Measurements from ENCODE around the gene NRXN3. TPM values are rescaled to one million over a fixed set of nuclear protein-coding genes. Genes with fewer than 3 reads are reported as not detected.

NRXN3 gene
- total and polyA plus RNA-seq, 5 donors from 2014 or later, result not detected

- ATAC-seq (ENCODE audit: low read depth in 2 of 2), result no peak
- H3K36me3 ChIP-seq (ENCODE audit: control insufficient read depth, insufficient read depth, low read length), result no peaks in the 10 kb centered on the region
- no peak overlapping the region for H3K27ac ChIP-seq (ENCODE audit: insufficient read depth, low read length, poor library complexity, severe bottlenecking)
- DNase-seq, result no peak
- no peaks in the 10 kb centered on the region for H3K27me3 Mint-ChIP-seq
- H3K27ac Mint-ChIP-seq, result no peak overlapping the region
- no peaks in the 10 kb centered on the region for H3K27me3 ChIP-seq (ENCODE audit: control insufficient read depth, insufficient read depth, low read length)
- no peaks in the 10 kb centered on the region for H3K36me3 Mint-ChIP-seq
- no peaks in the 10 kb centered on the region for H3K4me1 Mint-ChIP-seq
- no peaks in the 10 kb centered on the region for H3K9me3 ChIP-seq (ENCODE audit: control insufficient read depth in 2 of 2, low read length in 2 of 2)
- no peak overlapping the region for H3K4me3 ChIP-seq (ENCODE audit: low read depth, low read length)
- H3K9me3 Mint-ChIP-seq, result peaks cover 0 to 13% (median 5%) of the 10 kb centered on the region in 7 donors
- no peak overlapping the region for H3K4me3 Mint-ChIP-seq
- no peaks in the 10 kb centered on the region for H3K4me1 ChIP-seq (ENCODE audit: control insufficient read depth, insufficient read depth, low read length, poor library complexity, severe bottlenecking)
Observed at GRCh38 chr14:79037593-79037992, 867.4 kb downstream of the NRXN3 start.

- no peaks in the 10 kb centered on the region for H3K36me3 Mint-ChIP-seq
- Histone ChIP-seq H3K9me3 (ENCODE audit: control insufficient read depth in 2 of 2, low read length in 2 of 2) (no peaks in the 10 kb centered on the region), H3K27me3 (ENCODE audit: control insufficient read depth, insufficient read depth, low read length) (no peaks in the 10 kb centered on the region), H3K4me3 (ENCODE audit: low read depth, low read length) (no peak overlapping the region), H3K27ac (ENCODE audit: insufficient read depth, low read length, poor library complexity, severe bottlenecking) (no peak overlapping the region), H3K36me3 (ENCODE audit: control insufficient read depth, insufficient read depth, low read length) (no peaks in the 10 kb centered on the region), H3K4me1 (ENCODE audit: control insufficient read depth, insufficient read depth, low read length, poor library complexity, severe bottlenecking) (no peaks in the 10 kb centered on the region)
- H3K27me3 Mint-ChIP-seq, result no peaks in the 10 kb centered on the region
- no peak overlapping the region for H3K4me3 Mint-ChIP-seq
- ATAC-seq (ENCODE audit: low read depth in 2 of 2) (no peak), DNase-seq (no peak)
- no peaks in the 10 kb centered on the region for H3K4me1 Mint-ChIP-seq
- H3K27ac Mint-ChIP-seq, result no peak overlapping the region
- peaks cover 2 to 13% (median 6%) of the 10 kb centered on the region in 7 donors for H3K9me3 Mint-ChIP-seq
Observed at GRCh38 chr14:79040790-79041189, 870.6 kb downstream of the NRXN3 start.

DNA sequence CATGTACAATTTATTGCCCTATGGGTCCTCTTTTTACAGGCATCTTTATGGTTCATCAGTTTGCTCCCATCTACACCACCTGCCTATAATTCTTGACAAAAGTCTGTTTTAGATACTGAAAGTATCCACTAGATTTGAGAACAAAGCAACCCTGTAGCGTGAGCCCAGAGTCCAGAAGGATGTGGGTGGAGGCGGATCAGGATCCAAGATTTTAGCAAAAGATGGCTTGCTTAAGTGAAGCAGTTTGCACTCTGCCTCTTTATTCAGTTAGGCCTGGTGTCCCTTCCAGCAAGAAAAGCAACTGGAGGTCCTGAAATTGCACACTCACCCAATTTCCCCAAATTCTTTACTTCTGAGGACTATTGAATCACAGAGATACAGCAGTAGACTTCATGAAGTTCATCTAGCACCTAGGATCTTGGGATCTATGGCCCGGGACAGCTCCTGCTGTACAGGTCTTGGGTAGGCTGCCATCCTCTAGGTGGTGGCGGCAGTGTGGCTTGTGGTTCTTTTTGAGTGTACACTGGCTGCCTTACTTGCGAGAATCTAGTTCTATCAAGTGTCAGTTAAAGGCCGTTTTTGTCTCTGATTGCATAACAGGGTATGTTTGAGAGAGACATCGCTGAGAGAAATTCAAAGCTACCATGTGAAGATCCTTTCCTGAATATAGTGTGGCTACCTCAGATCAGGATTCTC is 873.2 kb downstream of the NRXN3 start:
- ATAC-seq (ENCODE audit: low read depth in 2 of 2) (no peak), DNase-seq (no peak)
- Mint-ChIP-seq H3K27me3 (no peaks in the 10 kb centered on the region), H3K27ac (no peak overlapping the region), H3K4me1 (no peaks in the 10 kb centered on the region), H3K9me3 (peaks cover 2 to 13% (median 6%) of the 10 kb centered on the region in 7 donors), H3K4me3 (no peak overlapping the region), H3K36me3 (no peaks in the 10 kb centered on the region)
- H3K36me3 ChIP-seq (ENCODE audit: control insufficient read depth, insufficient read depth, low read length), result no peaks in the 10 kb centered on the region
- H3K4me3 ChIP-seq (ENCODE audit: low read depth, low read length), result no peak overlapping the region
- H3K4me1 ChIP-seq (ENCODE audit: control insufficient read depth, insufficient read depth, low read length, poor library complexity, severe bottlenecking), result no peaks in the 10 kb centered on the region
- no peaks in the 10 kb centered on the region for H3K9me3 ChIP-seq (ENCODE audit: control insufficient read depth in 2 of 2, low read length in 2 of 2)
- no peaks in the 10 kb centered on the region for H3K27me3 ChIP-seq (ENCODE audit: control insufficient read depth, insufficient read depth, low read length)
- no peak overlapping the region for H3K27ac ChIP-seq (ENCODE audit: insufficient read depth, low read length, poor library complexity, severe bottlenecking)

DNA sequence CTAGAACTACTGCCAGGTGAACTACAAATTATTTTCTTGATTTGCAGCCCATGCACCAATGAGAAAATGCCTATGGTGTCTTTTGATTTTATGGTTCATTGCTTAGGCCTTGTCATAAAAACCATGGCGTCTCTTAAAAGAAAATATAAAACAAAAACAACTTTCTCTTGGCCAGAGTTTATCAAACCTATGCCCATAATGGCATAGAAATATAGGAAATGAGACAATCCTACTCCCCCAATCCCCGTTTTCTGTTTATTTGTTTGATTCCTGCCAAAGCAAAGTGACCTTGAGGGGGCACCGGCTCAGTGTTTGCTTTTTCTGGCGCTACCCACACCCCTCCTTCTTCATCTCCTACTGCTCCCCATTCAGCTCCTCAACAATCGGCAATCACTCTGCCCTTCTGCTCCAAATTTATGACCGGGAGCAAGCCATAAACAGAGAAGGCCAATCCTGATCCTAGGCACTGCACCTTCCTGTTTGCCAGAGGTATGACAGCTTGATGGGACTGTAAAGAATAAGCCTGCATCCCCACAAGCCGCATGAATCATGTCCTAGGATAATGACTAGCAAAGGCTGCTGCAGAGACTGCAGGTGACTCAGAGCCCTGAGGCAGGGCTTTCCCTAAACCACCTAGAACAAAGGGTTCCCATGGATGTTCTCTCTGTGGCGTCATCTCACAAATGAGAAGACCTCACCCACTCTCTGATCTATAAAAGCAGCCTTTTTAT is 874.9 kb downstream of the NRXN3 start:
- Mint-ChIP-seq H3K4me1 (no peaks in the 10 kb centered on the region), H3K9me3 (peaks cover 0 to 10% (median 5%) of the 10 kb centered on the region in 7 donors), H3K27me3 (no peaks in the 10 kb centered on the region), H3K36me3 (no peaks in the 10 kb centered on the region), H3K27ac (no peak overlapping the region), H3K4me3 (no peak overlapping the region)
- ATAC-seq (ENCODE audit: low read depth in 2 of 2), result no peak
- Histone ChIP-seq H3K4me3 (ENCODE audit: low read depth, low read length) (no peak overlapping the region), H3K9me3 (ENCODE audit: control insufficient read depth in 2 of 2, low read length in 2 of 2) (no peaks in the 10 kb centered on the region), H3K27me3 (ENCODE audit: control insufficient read depth, insufficient read depth, low read length) (no peaks in the 10 kb centered on the region), H3K4me1 (ENCODE audit: control insufficient read depth, insufficient read depth, low read length, poor library complexity, severe bottlenecking) (no peaks in the 10 kb centered on the region), H3K36me3 (ENCODE audit: control insufficient read depth, insufficient read depth, low read length) (no peaks in the 10 kb centered on the region), H3K27ac (ENCODE audit: insufficient read depth, low read length, poor library complexity, severe bottlenecking) (no peak overlapping the region)
- DNase-seq, result no peak

DNA sequence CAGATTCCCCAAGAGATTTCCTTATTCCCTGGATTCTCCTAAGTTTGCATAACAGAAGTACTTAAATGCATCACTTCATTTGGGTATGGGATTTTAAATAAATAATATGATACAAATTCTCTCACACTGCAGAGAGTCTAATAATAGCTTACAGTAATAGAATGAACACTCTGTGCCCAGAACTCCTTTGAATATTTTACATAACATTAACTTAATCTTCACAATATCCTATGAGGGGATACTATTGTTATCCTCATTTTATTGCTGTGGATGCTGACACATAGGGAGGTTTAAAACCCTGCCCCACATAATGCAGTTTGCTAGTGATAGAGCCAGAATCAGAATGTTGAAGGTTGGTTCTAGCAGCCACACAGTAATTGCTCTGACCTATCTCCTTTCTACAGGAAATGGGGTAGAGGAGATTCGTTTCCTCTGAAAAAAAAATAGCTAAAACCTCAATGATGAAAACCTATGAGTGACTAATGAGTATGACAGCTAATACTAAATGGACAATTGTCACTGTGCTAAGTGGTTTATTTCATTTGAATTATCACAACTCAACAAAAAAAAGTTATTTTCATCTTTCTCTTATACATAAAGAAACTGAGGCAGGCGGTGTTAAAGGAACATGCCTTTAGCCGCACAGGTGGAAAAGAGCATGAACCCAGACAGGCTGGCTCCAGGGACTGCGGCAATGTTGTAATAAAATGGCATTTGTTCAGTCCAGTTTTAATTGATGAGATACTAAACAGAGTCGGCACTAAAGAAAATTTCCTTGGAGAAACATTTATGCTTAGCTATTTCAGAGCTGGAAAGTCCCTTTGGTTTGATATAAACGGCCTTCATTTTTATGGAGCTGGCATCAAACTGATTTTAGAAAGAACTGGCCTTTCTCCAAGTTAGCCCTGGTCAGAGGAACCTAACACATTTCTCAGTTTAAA is 880.9 kb downstream of the NRXN3 start:
- Histone ChIP-seq H3K27ac (ENCODE audit: insufficient read depth, low read length, poor library complexity, severe bottlenecking) (no peak overlapping the region), H3K36me3 (ENCODE audit: control insufficient read depth, insufficient read depth, low read length) (no peaks in the 10 kb centered on the region), H3K9me3 (ENCODE audit: control insufficient read depth in 2 of 2, low read length in 2 of 2) (no peaks in the 10 kb centered on the region), H3K27me3 (ENCODE audit: control insufficient read depth, insufficient read depth, low read length) (no peaks in the 10 kb centered on the region), H3K4me1 (ENCODE audit: control insufficient read depth, insufficient read depth, low read length, poor library complexity, severe bottlenecking) (no peaks in the 10 kb centered on the region), H3K4me3 (ENCODE audit: low read depth, low read length) (no peak overlapping the region)
- ATAC-seq (ENCODE audit: low read depth in 2 of 2) (no peak), DNase-seq (no peak)
- Mint-ChIP-seq H3K27ac (no peak overlapping the region), H3K4me1 (no peaks in the 10 kb centered on the region), H3K27me3 (no peaks in the 10 kb centered on the region), H3K9me3 (peaks cover 0 to 4% (median 1%) of the 10 kb centered on the region in 7 donors), H3K4me3 (no peak overlapping the region), H3K36me3 (no peaks in the 10 kb centered on the region)

DNA sequence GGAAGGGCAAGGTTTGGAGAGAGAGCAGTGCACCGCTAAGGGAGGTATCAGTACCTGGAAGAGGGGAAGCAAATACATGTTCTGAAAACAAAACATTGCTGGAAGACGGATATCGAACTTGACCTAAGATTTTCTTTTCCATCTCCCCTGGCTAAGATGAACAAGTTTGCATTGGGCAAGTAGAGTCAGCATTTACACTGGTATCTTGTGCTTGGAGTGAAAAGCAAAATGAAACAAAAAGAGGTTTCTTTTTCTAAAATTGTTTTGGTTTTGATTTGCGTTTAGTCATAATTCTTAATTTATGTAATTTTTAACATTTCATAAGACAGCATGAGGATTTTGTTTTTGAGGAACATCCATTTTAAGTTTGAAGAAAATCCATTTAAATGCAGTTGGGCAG is 881.6 kb downstream of the NRXN3 start:
- Mint-ChIP-seq H3K4me1 (no peaks in the 10 kb centered on the region), H3K4me3 (no peak overlapping the region), H3K27ac (no peak overlapping the region), H3K36me3 (no peaks in the 10 kb centered on the region), H3K9me3 (peaks cover 0 to 4% (median 1%) of the 10 kb centered on the region in 7 donors), H3K27me3 (no peaks in the 10 kb centered on the region)
- Histone ChIP-seq H3K27ac (ENCODE audit: insufficient read depth, low read length, poor library complexity, severe bottlenecking) (no peak overlapping the region), H3K27me3 (ENCODE audit: control insufficient read depth, insufficient read depth, low read length) (no peaks in the 10 kb centered on the region), H3K4me1 (ENCODE audit: control insufficient read depth, insufficient read depth, low read length, poor library complexity, severe bottlenecking) (no peaks in the 10 kb centered on the region), H3K9me3 (ENCODE audit: control insufficient read depth in 2 of 2, low read length in 2 of 2) (no peaks in the 10 kb centered on the region), H3K36me3 (ENCODE audit: control insufficient read depth, insufficient read depth, low read length) (no peaks in the 10 kb centered on the region), H3K4me3 (ENCODE audit: low read depth, low read length) (no peak overlapping the region)
- ATAC-seq (ENCODE audit: low read depth in 2 of 2) (no peak), DNase-seq (no peak)

DNA sequence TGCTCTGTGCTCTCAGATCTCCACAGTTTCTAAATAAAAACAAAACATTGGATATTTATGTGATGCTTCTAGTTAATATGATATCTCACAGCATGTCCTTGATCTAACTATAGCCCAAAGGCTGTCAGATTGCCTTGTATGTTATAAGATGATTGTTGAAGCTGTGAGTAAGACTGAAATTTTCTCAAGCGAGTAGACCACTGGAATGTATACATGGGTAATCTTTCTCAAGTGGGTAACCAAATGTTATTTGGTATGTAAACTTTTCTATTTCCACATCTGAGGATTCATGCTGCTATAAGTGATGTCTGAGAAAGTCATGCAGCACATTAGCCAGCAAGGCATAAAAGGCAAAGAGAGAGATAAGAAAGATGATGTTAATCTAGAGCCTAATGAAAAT is 886.7 kb downstream of the NRXN3 start:
- H3K27ac Mint-ChIP-seq, result no peak overlapping the region
- no peaks in the 10 kb centered on the region for H3K4me1 Mint-ChIP-seq
- H3K36me3 Mint-ChIP-seq, result no peaks in the 10 kb centered on the region
- H3K9me3 ChIP-seq (ENCODE audit: control insufficient read depth in 2 of 2, low read length in 2 of 2), result no peaks in the 10 kb centered on the region
- no peak overlapping the region for H3K4me3 ChIP-seq (ENCODE audit: low read depth, low read length)
- H3K27ac ChIP-seq (ENCODE audit: insufficient read depth, low read length, poor library complexity, severe bottlenecking), result no peak overlapping the region
- H3K27me3 ChIP-seq (ENCODE audit: control insufficient read depth, insufficient read depth, low read length), result no peaks in the 10 kb centered on the region
- peaks cover 0 to 11% (median 7%) of the 10 kb centered on the region in 7 donors for H3K9me3 Mint-ChIP-seq
- ATAC-seq (ENCODE audit: low read depth in 2 of 2) (no peak), DNase-seq (no peak)
- no peaks in the 10 kb centered on the region for H3K4me1 ChIP-seq (ENCODE audit: control insufficient read depth, insufficient read depth, low read length, poor library complexity, severe bottlenecking)
- no peaks in the 10 kb centered on the region for H3K36me3 ChIP-seq (ENCODE audit: control insufficient read depth, insufficient read depth, low read length)
- no peak overlapping the region for H3K4me3 Mint-ChIP-seq
- H3K27me3 Mint-ChIP-seq, result no peaks in the 10 kb centered on the region

All from CD4-positive, CD25-positive, alpha-beta regulatory T cell (primary cell).